Subcutaneous adipose tissue (tissue), 4 donors: Measurements from ENCODE around the gene CAPN12. TPM values are rescaled to one million over a fixed set of nuclear protein-coding genes. Genes with fewer than 3 reads are reported as not detected.

ENCODE experiments used
- total RNA-seq, 4 donors: library from RNA; depleted of rRNA; stranded (reverse); fragments of >200 nt; gene quantifications; one replicate each; pipeline ENCODE4 v1.1.0, GENCODE V29; 2016
- TF ChIP-seq, protein P1 (sequence below): fragments of 450-650 bp; IDR thresholded peaks from one replicate; pipeline ENCODE4 v1.5.1; 2016; ENCODE audit warnings: low read depth, mild to moderate bottlenecking, control low read depth, antibody characterized with exemption, moderate library complexity

CAPN12 gene
- total RNA-seq, 4 donors from 2014 or later, result 0.57 to 1.8 (median 0.68) TPM; not detected in 1

DNA sequence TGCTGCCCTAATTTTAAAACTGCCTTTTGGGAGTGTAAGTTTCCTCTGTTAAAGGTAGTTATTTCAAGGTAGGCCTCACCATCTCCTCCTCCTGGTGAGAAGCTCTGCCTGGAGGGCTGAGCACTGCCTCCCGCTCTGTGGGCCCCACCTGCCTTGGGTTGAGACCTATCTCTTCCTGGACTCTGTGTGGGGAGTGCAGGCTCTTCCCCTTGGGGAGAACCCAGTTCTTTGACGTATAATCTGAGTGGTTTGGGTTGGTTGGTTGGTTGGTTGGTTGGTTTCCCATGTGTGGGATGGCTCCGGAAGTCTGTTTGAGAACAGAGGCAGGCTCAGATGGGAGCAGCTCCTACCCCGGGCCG, 57.8 kb downstream of the CAPN12 start:
- TF ChIP-seq, protein P1, sequence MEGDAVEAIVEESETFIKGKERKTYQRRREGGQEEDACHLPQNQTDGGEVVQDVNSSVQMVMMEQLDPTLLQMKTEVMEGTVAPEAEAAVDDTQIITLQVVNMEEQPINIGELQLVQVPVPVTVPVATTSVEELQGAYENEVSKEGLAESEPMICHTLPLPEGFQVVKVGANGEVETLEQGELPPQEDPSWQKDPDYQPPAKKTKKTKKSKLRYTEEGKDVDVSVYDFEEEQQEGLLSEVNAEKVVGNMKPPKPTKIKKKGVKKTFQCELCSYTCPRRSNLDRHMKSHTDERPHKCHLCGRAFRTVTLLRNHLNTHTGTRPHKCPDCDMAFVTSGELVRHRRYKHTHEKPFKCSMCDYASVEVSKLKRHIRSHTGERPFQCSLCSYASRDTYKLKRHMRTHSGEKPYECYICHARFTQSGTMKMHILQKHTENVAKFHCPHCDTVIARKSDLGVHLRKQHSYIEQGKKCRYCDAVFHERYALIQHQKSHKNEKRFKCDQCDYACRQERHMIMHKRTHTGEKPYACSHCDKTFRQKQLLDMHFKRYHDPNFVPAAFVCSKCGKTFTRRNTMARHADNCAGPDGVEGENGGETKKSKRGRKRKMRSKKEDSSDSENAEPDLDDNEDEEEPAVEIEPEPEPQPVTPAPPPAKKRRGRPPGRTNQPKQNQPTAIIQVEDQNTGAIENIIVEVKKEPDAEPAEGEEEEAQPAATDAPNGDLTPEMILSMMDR, result no peak

DNA sequence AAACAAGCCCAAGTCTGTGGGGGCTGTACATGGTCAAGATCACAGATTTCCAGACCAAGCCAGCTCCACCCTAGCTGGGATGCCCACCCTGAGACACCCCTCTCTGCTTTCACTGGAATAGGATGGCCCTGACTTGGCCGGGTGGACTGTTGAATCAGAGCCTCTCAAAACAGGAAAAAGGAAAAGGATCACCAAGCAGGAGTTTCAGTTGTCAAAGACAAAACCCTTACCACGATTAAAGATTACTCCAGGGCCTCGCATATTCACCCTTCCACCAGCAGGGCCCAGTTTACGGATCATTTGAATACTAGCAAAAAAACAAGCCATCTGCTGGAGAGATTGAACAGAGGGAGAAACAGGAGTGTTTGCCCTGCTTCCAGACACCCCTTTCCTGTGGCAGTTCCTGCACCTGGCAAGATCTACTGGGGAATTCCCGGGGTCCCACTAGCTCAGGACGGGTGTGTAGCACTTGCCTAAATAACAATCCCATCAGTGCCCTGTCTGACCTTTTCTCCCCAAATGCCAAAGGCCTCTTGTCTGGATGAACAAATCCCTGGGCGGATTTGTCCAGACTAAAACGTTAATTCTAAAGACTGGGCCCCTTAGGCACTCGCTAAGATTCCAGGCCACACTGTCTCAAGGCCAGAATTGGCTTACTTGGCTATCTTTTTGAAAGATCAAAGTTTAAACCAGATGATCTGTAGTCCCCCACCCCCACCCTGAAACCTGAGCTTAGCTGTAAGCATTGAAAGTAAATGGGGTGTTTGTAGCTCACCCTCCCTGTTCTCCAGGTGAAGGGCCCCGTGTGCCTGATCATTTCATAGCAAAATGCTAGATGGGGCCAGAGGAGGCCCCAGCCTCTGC, 58.4 kb downstream of the CAPN12 start:
- TF ChIP-seq, protein P1, result no peak

DNA sequence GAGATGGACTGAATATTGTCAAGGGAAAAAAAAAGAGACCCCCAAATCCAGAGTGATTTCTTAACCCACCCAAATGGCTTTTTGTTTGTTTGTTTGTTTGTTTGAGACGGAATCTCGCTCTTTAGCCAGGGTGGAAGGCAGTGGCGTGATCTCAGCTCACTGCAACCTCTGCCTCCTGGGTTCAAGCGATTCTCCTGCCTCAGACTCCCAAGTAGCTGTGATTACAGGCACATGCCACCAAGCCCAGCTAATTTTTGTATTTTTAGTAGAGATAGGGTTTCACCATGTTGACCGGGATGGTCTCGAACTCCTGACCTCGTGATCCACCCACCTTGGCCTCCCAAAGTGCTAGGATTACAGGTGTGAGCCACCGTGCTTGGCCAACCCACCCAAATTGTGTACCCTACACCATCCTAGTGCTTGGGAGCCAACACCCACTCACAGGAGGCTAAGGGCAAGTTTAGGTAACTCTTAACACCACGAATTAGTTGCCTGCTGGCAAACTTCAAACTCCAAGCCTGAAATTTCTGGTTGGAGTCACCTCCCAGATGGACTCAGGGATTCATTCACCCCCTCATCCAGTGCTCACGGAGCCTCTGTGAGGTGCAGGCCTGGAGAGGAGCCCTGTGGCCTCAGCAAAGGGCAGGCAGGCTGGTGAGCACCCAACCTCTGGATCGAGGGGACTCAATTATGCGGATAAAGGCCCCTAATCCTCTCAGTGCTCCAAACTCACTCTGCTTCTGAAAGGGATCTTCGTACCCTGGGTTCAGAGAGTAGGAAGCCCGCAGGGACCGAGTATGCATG, 59.2 kb downstream of the CAPN12 start:
- TF ChIP-seq, protein P1, result no peak

DNA sequence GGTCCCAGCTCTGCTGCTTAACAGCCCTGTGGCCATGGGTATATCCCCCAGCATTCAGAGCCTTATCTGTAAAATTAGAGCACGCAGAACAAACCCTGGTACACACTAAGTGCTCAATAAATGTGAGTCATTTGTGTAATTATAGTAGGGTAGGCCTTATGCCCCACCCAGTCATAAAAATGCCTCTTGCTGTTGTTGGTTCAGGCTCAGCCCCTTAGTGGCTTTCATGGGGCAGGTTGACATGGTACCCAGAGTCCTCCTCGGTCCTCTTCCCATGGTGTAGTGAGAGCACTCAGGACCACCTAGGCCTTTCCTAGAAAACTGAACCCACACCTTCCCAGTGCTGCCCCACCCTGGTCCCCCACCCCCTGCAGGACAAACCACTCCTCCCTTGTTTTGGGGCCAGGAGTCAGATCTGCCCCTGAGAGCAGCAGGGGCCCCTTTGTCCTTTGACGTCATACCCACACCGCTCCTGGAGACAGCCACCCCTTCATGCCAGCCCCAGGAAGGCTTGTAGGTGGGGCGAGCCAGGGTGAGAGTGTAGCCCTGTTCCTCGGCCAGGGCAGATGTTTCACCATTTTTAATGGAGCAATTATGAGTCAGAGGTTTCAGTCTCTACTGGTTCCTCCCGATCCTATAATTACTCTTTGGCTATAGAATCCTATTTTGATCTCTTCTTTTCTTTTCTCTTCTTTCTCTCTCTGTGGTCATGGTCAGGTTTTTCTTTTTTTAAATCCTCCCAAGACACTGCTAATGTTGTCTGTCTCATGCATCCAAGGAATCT, 60.0 kb downstream of the CAPN12 start:
- TF ChIP-seq, protein P1, result no peak

DNA sequence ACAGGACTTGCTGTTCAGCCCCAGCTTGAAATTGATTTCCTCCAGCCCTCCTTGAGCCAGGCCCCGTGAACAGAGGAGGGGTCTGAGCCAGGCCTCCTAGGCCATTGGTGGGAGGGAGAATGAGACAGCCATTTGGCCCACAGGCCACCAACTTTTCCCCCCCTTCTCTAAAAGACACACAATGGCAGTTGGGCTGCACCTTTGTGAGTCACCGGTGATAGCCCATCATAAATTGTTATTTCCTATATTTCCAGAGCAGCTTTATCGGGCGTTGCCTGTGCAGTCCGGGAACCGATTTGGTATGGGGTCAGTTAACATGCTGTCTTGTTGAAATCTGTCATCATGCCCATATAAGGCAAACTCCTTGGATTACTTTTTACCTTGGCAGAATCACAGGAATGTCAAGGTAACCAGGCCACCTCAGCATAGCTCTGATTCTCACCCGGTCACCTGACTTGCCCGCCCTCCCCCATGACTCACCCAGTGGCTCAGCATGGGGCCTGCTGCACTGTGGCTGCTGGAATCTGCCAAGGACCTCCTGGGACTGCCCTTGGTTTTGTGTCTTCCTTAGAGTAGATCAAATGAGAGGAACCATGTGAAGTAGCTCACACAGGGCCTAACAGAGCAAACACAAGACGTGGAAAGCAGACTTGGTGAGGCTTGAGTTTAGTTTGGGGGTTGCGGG, 60.7 kb downstream of the CAPN12 start:
- TF ChIP-seq, protein P1, result no peak

DNA sequence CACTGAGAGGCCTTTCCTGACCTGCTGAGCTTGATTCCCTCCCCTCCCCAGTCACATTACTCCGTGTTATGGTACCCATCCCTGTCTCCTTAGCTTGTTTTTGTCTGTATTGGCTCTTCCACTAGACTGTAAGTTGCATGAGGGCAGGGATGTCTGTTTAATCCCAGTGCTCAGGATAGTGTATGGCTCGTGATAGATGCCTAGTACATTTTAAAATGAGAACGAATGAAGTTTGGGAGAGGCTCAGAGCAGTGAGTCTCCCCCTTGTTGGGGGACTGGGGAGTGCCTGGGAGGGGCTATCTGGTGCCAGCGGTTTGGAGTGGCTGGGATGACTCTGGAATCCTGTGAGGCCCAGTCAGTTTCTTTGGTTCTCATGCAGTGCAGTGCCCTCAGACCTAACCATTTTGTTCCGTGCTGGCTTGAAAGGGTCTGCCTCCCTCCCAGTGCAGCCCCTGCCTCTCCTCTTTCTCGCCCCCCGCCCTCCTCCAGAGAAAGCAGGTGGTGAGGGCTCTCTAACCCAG, 61.3 kb downstream of the CAPN12 start:
- TF ChIP-seq, protein P1, result no peak
